ENCODE results near the gene TYW1B.
"Not testable (repeated sequence)": the region's sequence is repeated elsewhere in the genome, so short reads cannot be mapped to it uniquely, and the experiment has no call there.

TYW1B gene

GRCh38 chr7:72622532-72622931 is 205.5 kb downstream of the TYW1B start:
- no peak for FAIRE-seq

GRCh38 chr7:72621761-72622187 is 206.2 kb downstream of the TYW1B start:
- FAIRE-seq = not testable (repeated sequence)

GRCh38 chr7:72620923-72621322 is 207.1 kb downstream of the TYW1B start:
- FAIRE-seq = not testable (repeated sequence)

- not testable (repeated sequence) for FAIRE-seq
Measured at GRCh38 chr7:72618435-72619180, 209.4 kb downstream of the TYW1B start.

- FAIRE-seq = not testable (repeated sequence)
Measured at GRCh38 chr7:72609761-72610160, 218.2 kb downstream of the TYW1B start.

GRCh38 chr7:72607988-72608387 is 220.0 kb downstream of the TYW1B start:
- FAIRE-seq = not testable (repeated sequence)

GRCh38 chr7:72605863-72606431 is 222.1 kb downstream of the TYW1B start:
- FAIRE-seq = not testable (repeated sequence)

GRCh38 chr7:72604771-72605611 is 223.0 kb downstream of the TYW1B start:
- not testable (repeated sequence) for FAIRE-seq

GRCh38 chr7:72603476-72603875 is 224.5 kb downstream of the TYW1B start:
- not testable (repeated sequence) for FAIRE-seq

- no peak for FAIRE-seq
Measured at GRCh38 chr7:72603073-72603472, 224.9 kb downstream of the TYW1B start.

- FAIRE-seq = not testable (repeated sequence)
Measured at GRCh38 chr7:72601683-72602082, 226.3 kb downstream of the TYW1B start.

- FAIRE-seq = not testable (repeated sequence)
Measured at GRCh38 chr7:72590023-72590422, 238.0 kb downstream of the TYW1B start.

GRCh38 chr7:72587267-72587666 is 240.7 kb downstream of the TYW1B start:
- not testable (repeated sequence) for FAIRE-seq

- FAIRE-seq = not testable (repeated sequence)
Measured at GRCh38 chr7:72584576-72584975, 243.4 kb downstream of the TYW1B start.

GRCh38 chr7:72583620-72584361 is 244.2 kb downstream of the TYW1B start:
- not testable (repeated sequence) for FAIRE-seq

- FAIRE-seq = not testable (repeated sequence)
Measured at GRCh38 chr7:72580142-72580770, 247.7 kb downstream of the TYW1B start.

- no peak for FAIRE-seq
Measured at GRCh38 chr7:72577107-72577506, 250.9 kb downstream of the TYW1B start.

GRCh38 chr7:72561988-72562387 is 266.0 kb downstream of the TYW1B start:
- not testable (repeated sequence) for FAIRE-seq

- FAIRE-seq = not testable (repeated sequence)
Measured at GRCh38 chr7:72559546-72559945, 268.5 kb downstream of the TYW1B start.

GRCh38 chr7:72556733-72557132 is 271.3 kb downstream of the TYW1B start:
- not testable (repeated sequence) for FAIRE-seq

- FAIRE-seq = not testable (repeated sequence)
Measured at GRCh38 chr7:72555238-72555637, 272.8 kb downstream of the TYW1B start.

GRCh38 chr7:72554401-72554800 is 273.6 kb downstream of the TYW1B start:
- FAIRE-seq = not testable (repeated sequence)

Measured in colon (tissue), 2 donors.